Upper lobe of left lung (tissue), 6 donors: ENCODE results near the gene PDGFD. TPM values are rescaled to one million over a fixed set of nuclear protein-coding genes. Genes with fewer than 3 reads are reported as not detected.
"Not testable (repeated sequence)": the region's sequence is repeated elsewhere in the genome, so short reads cannot be mapped to it uniquely, and the experiment has no call there.

ENCODE experiments used
- ATAC-seq, 2 donors: fragments of 200-7000 bp; cut with Tn5 transposase; one replicate each; pipeline ENCODE4 v1.9.1; 2022; ENCODE audit warnings: mild to moderate bottlenecking in 2 of 2, moderate library complexity in 2 of 2; ENCODE audit not compliant: low FRiP score in 2 of 2
- DNase-seq, 2 donors: peaks; one replicate each; pipeline ENCODE4 v3.0.0-alpha.2; 2019 to 2020
- H3K27ac ChIP-seq, 4 donors: fragments of 200-600 bp; sonication (generic); one replicate each; pipeline ENCODE4 v1.5.1; 2016 to 2019
- H3K27me3 ChIP-seq, 4 donors: fragments of 200-600 bp; sonication (generic); one replicate each; pipeline ENCODE4 v1.5.1; 2017 to 2019
- H3K36me3 ChIP-seq, 4 donors: fragments of 200-600 bp; sonication (generic); one replicate each; pipeline ENCODE4 v1.5.1; 2016 to 2019
- H3K4me1 ChIP-seq, 4 donors: fragments of 200-600 bp; sonication (generic); one replicate each; pipeline ENCODE4 v1.5.1; 2018 to 2019
- H3K4me3 ChIP-seq, 4 donors: fragments of 200-600 bp; sonication (generic); one replicate each; pipeline ENCODE4 v1.5.1; 2017 to 2019; ENCODE audit warnings: mild to moderate bottlenecking in 2 of 4, moderate library complexity in 1 of 4
- H3K9me3 ChIP-seq, 4 donors: fragments of 200-600 bp; sonication (generic); one replicate each; pipeline ENCODE4 v1.5.1; 2018 to 2019
- EP300 ChIP-seq, 4 donors: sonication (generic); formaldehyde crosslinking; IDR thresholded peaks; one replicate each; pipeline ENCODE4 v1.5.1; 2017; ENCODE audit warnings: antibody characterized with exemption in 4 of 4, control low read depth in 2 of 4
- POLR2A ChIP-seq, 4 donors: fragments of 450-650 bp; IDR thresholded peaks; one replicate each; pipeline ENCODE4 v1.5.1; 2016 to 2017; ENCODE audit warnings: antibody characterized with exemption in 4 of 4, mild to moderate bottlenecking in 2 of 4
- POLR2AphosphoS5 ChIP-seq, 2 donors: sonication (generic); formaldehyde crosslinking; IDR thresholded peaks; one replicate each; pipeline ENCODE4 v1.5.1; 2017; ENCODE audit warnings: antibody characterized with exemption in 2 of 2
- WGBS, 2 donors: methylation state at CpG; one replicate each; pipeline ENCODE4 v1.1.5; 2017 to 2018; 5-methylcytosine and 5-hydroxymethylcytosine counted together
- total RNA-seq, 6 donors: library from RNA; depleted of rRNA in 4 of 6; stranded (reverse); fragments of >200 nt in 4 of 6; gene quantifications; one replicate each; pipeline versions ENCODE4 v1.1.0 to v1.2.1, GENCODE V29; 2016 to 2021
- TF ChIP-seq, protein P1 (sequence below), 6 experiments: fragments of 450-650 bp in 4 of 6; fragments of 200-600 bp in 2 of 6; sonication (generic) in 2 of 6; IDR thresholded peaks; one replicate each; pipeline ENCODE4 v1.5.1; 2016 to 2019; ENCODE audit warnings: antibody characterized with exemption in 6 of 6
- donor health status: DM: no; HTN: no; CAD: no; lungs with moderate emphysema.
- donor health status: DM: no; HTN: yes; CAD: no; lungs with severe emphysema.

The PDGFD gene
- total RNA-seq, 6 donors from 2014 or later: 2.1 to 6.6 (median 2.7) TPM; not detected in 1

- DNase-seq (no peak), ATAC-seq (no peak)
- TF ChIP-seq EP300 (IDR thresholded peaks at IDR 0.05): no peak
- Histone ChIP-seq H3K27me3 (no peaks in the 10 kb centered on the region), H3K36me3 (no peaks in the 10 kb centered on the region), H3K4me3 (no peak overlapping the region), H3K27ac (no peak overlapping the region), H3K4me1 (peaks cover 0 to 4% (median 0%) of the 10 kb centered on the region in 4 donors), H3K9me3 (no peaks in the 10 kb centered on the region)
- 68 to 73% methylated on average over 4 of the region's 4 CpGs for WGBS, 2 donors
These were observed 108.9 kb downstream of the PDGFD start for GRCh38 chr11:104054911-104055529.

DNA sequence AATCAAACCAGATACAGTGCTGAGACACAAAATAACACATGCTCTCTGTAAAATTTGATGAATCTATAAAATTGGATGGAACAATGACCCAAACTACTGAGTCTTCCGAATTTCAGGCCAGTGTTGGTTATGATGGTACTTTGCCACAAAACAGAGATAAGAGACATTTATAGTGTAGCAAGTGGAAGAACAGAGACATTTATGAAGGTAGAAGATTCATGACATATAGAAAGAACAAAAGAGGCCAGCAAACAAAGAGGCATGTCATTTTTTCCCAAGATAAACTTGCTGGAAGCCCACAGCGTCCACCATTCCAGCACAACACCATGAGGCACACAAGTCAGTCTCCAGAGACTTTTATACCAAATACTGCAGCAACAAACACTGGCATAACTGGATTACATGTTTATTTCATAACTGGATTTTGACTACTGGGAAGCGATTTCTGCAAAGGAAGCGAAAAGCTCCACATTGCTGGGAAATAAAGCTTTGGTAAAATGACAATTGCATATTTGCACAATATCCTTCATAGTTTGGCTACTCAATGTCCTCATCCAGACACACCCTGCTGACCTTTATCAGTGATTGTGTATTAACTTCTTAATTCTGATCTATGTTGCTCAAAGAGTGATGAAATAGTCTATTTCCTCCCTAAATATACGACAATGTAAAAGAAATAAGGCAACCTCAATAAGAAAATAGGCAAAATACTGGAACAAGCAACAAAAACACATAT, 110.0 kb downstream of the PDGFD start:
- 62 to 71% methylated on average over 5 of the region's 5 CpGs for WGBS, 2 donors

GRCh38 chr11:104051778-104052177, 112.2 kb downstream of the PDGFD start:
- ATAC-seq: no peak
- H3K4me3 ChIP-seq: no peak overlapping the region
- WGBS, 2 donors: 70 to 73% methylated on average over 4 of the region's 4 CpGs
- H3K9me3 ChIP-seq: no peaks in the 10 kb centered on the region
- peaks cover 0 to 4% (median 0%) of the 10 kb centered on the region in 4 donors for H3K4me1 ChIP-seq
- TF ChIP-seq POLR2A (IDR thresholded peaks at IDR 0.05) (no peak), POLR2AphosphoS5 (IDR thresholded peaks at IDR 0.05) (no peak), EP300 (IDR thresholded peaks at IDR 0.05) (no peak)
- TF ChIP-seq, protein P1, sequence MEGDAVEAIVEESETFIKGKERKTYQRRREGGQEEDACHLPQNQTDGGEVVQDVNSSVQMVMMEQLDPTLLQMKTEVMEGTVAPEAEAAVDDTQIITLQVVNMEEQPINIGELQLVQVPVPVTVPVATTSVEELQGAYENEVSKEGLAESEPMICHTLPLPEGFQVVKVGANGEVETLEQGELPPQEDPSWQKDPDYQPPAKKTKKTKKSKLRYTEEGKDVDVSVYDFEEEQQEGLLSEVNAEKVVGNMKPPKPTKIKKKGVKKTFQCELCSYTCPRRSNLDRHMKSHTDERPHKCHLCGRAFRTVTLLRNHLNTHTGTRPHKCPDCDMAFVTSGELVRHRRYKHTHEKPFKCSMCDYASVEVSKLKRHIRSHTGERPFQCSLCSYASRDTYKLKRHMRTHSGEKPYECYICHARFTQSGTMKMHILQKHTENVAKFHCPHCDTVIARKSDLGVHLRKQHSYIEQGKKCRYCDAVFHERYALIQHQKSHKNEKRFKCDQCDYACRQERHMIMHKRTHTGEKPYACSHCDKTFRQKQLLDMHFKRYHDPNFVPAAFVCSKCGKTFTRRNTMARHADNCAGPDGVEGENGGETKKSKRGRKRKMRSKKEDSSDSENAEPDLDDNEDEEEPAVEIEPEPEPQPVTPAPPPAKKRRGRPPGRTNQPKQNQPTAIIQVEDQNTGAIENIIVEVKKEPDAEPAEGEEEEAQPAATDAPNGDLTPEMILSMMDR (IDR thresholded peaks at IDR 0.05): no peak
- no peaks in the 10 kb centered on the region for H3K27me3 ChIP-seq
- DNase-seq: no peak
- no peak overlapping the region for H3K27ac ChIP-seq
- H3K36me3 ChIP-seq: no peaks in the 10 kb centered on the region

More for the DNA sequence above, 110.0 kb downstream of the PDGFD start:
- H3K27ac ChIP-seq: no peak overlapping the region
- no peak for DNase-seq
- H3K4me3 ChIP-seq: no peak overlapping the region
- H3K9me3 ChIP-seq: no peaks in the 10 kb centered on the region
- H3K36me3 ChIP-seq: no peaks in the 10 kb centered on the region
- H3K27me3 ChIP-seq: no peaks in the 10 kb centered on the region
- peaks cover 0 to 4% (median 0%) of the 10 kb centered on the region in 4 donors for H3K4me1 ChIP-seq
- ATAC-seq: no peak
- TF ChIP-seq POLR2A (IDR thresholded peaks at IDR 0.05): no peak
- TF ChIP-seq, protein P1 (IDR thresholded peaks at IDR 0.05): no peak
- no peak for TF ChIP-seq EP300 (IDR thresholded peaks at IDR 0.05)
- no peak for TF ChIP-seq POLR2AphosphoS5 (IDR thresholded peaks at IDR 0.05)

DNA sequence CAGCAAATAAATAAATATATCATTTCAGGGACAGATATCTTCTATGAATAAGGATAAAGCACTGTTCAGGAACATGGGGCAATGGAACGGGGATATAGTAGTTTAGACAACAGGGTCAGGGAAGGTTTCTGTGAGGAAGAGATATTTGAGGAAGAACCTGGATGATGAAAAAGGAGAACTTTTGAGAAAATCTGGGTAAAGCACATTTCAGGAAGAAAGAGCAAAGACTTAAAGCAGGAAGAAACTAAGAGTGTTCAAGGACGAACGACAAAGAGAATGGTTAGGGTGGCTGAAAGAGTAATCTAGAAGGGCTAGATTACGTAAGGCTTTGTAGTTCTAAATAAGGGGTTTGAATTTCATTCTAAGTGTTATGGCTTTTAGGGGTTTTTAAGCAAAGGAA, 114.8 kb downstream of the PDGFD start:
- Histone ChIP-seq H3K4me3 (no peak overlapping the region), H3K27me3 (no peaks in the 10 kb centered on the region), H3K4me1 (peaks cover 0 to 4% (median 0%) of the 10 kb centered on the region in 4 donors), H3K9me3 (no peaks in the 10 kb centered on the region), H3K27ac (no peak overlapping the region), H3K36me3 (no peaks in the 10 kb centered on the region)
- TF ChIP-seq POLR2AphosphoS5 (IDR thresholded peaks at IDR 0.05) (no peak), POLR2A (IDR thresholded peaks at IDR 0.05) (no peak), EP300 (IDR thresholded peaks at IDR 0.05) (no peak)
- TF ChIP-seq, protein P1 (IDR thresholded peaks at IDR 0.05): no peak
- ATAC-seq (no peak), DNase-seq (no peak)
- WGBS, 2 donors: 57 to 70% methylated on average over 4 of the region's 4 CpGs

- not testable (repeated sequence) for H3K27me3 ChIP-seq, H3K9me3 ChIP-seq, H3K4me3 ChIP-seq, ATAC-seq, H3K36me3 ChIP-seq, H3K27ac ChIP-seq, DNase-seq, H3K4me1 ChIP-seq
- WGBS, 2 donors: 85 to 94% methylated on average over 3 of the region's 3 CpGs
These were observed 117.1 kb downstream of the PDGFD start for GRCh38 chr11:104046858-104047257.
